Measurements from ENCODE around the gene CCDC177. TPM values are rescaled to one million over a fixed set of nuclear protein-coding genes. Genes with fewer than 3 reads are reported as not detected.

CCDC177 gene
- total RNA-seq, 2 experiments from 2014 or later = not detected

- peaks cover 3% of the 10 kb centered on the region for H3K4me1 Mint-ChIP-seq
- ATAC-seq (no peak), DNase-seq (no peak)
- H3K27me3 Mint-ChIP-seq = peaks cover 42% of the 10 kb centered on the region
- no peaks in the 10 kb centered on the region for H3K36me3 Mint-ChIP-seq
- H3K4me3 Mint-ChIP-seq = no peak overlapping the region
- H3K9me3 Mint-ChIP-seq (ENCODE audit: low read depth) = no peaks in the 10 kb centered on the region
- CTCF ChIA-PET = interaction anchor here (1.1 kb wide), 1 partner anchor 25 kb away, joined by 4 read pairs; no protein-coding TSS in a partner anchor
- H3K27ac Mint-ChIP-seq = no peak overlapping the region
Measured at GRCh38 chr14:69529563-69529962, 45.1 kb downstream of the CCDC177 start.

GRCh38 chr14:69528930-69529329, 45.7 kb downstream of the CCDC177 start:
- ATAC-seq = no peak
- CTCF ChIA-PET = interaction anchor here (1.1 kb wide), 1 partner anchor 25 kb away, joined by 4 read pairs; no protein-coding TSS in a partner anchor

GRCh38 chr14:69528143-69528542, 46.5 kb downstream of the CCDC177 start:
- no peak for DNase-seq
- ATAC-seq = no peak
- peaks cover 3% of the 10 kb centered on the region for H3K4me1 Mint-ChIP-seq
- H3K27me3 Mint-ChIP-seq = peaks cover 33% of the 10 kb centered on the region
- H3K36me3 Mint-ChIP-seq = no peaks in the 10 kb centered on the region
- H3K4me3 Mint-ChIP-seq = no peak overlapping the region
- no peak overlapping the region for H3K27ac Mint-ChIP-seq
- CTCF ChIA-PET = no interaction called here
- H3K9me3 Mint-ChIP-seq (ENCODE audit: low read depth) = no peaks in the 10 kb centered on the region

More at GRCh38 chr14:69528930-69529329, 45.7 kb downstream of the CCDC177 start:
- H3K9me3 Mint-ChIP-seq (ENCODE audit: low read depth) = no peaks in the 10 kb centered on the region
- DNase-seq = no peak
- H3K27ac Mint-ChIP-seq = no peak overlapping the region
- H3K4me1 Mint-ChIP-seq = peaks cover 3% of the 10 kb centered on the region
- peaks cover 41% of the 10 kb centered on the region for H3K27me3 Mint-ChIP-seq
- no peaks in the 10 kb centered on the region for H3K36me3 Mint-ChIP-seq
- H3K4me3 Mint-ChIP-seq = no peak overlapping the region

GRCh38 chr14:69527635-69528034, 47.0 kb downstream of the CCDC177 start:
- Mint-ChIP-seq H3K36me3 (no peaks in the 10 kb centered on the region), H3K4me1 (peaks cover 3% of the 10 kb centered on the region), H3K27ac (no peak overlapping the region), H3K4me3 (no peak overlapping the region), H3K9me3 (ENCODE audit: low read depth) (no peaks in the 10 kb centered on the region), H3K27me3 (peaks cover 28% of the 10 kb centered on the region)
- DNase-seq = no peak
- no peak for ATAC-seq
- CTCF ChIA-PET = no interaction called here

- CTCF ChIA-PET = interaction anchor here (0.5 kb wide), 1 partner anchor 142 kb away, joined by 3 read pairs; no protein-coding TSS in a partner anchor
- Mint-ChIP-seq H3K9me3 (ENCODE audit: low read depth) (no peaks in the 10 kb centered on the region), H3K4me1 (no peaks in the 10 kb centered on the region), H3K36me3 (no peaks in the 10 kb centered on the region), H3K27me3 (peaks cover 18% of the 10 kb centered on the region), H3K27ac (no peak overlapping the region), H3K4me3 (no peak overlapping the region)
- DNase-seq (no peak), ATAC-seq (no peak)
Measured at GRCh38 chr14:69525896-69526295, 48.8 kb downstream of the CCDC177 start.

GRCh38 chr14:69522026-69522425, 52.6 kb downstream of the CCDC177 start:
- CTCF ChIA-PET = no interaction called here
- no peak overlapping the region for H3K27ac Mint-ChIP-seq
- no peak for DNase-seq
- H3K4me1 Mint-ChIP-seq = no peaks in the 10 kb centered on the region
- no peak overlapping the region for H3K4me3 Mint-ChIP-seq
- ATAC-seq = no peak
- no peaks in the 10 kb centered on the region for H3K36me3 Mint-ChIP-seq
- no peaks in the 10 kb centered on the region for H3K9me3 Mint-ChIP-seq (ENCODE audit: low read depth)
- H3K27me3 Mint-ChIP-seq = peaks cover 26% of the 10 kb centered on the region

Other genes starting within 250 kb of the CCDC177 start
- 100 to 1,000 TPM; 291 to 348 TPM for gene ERH, start 176.6 kb downstream of the CCDC177 start, total RNA-seq
- gene SLC39A9, start 176.2 kb downstream of the CCDC177 start, total RNA-seq = 10 to 100 TPM; 40.7 to 50.5 TPM
- gene PLEKHD1, start 90.1 kb downstream of the CCDC177 start, total RNA-seq = under 1 TPM; 0.05 to 0.12 TPM
- gene SUSD6, start 36.7 kb upstream of the CCDC177 start, total RNA-seq = 10 to 100 TPM; 62.9 to 66.4 TPM
- 100 to 1,000 TPM; 335 to 407 TPM for gene SRSF5, start 192.3 kb upstream of the CCDC177 start, total RNA-seq
- gene SLC10A1, start 222.4 kb upstream of the CCDC177 start, total RNA-seq = not detected